Activated gamma-delta T cell treated with anti-CD3 and anti-CD28 coated beads, Interleukin-2, amount 50 U/mL, for 16 hours (primary cell): Measurements from ENCODE around the gene LUC7L3.

ENCODE experiments used
- DNase-seq: peaks from one replicate; pipeline ENCODE4 v3.0.0-alpha.2; 2020; ENCODE audit warnings: low read depth

The LUC7L3 gene

DNA sequence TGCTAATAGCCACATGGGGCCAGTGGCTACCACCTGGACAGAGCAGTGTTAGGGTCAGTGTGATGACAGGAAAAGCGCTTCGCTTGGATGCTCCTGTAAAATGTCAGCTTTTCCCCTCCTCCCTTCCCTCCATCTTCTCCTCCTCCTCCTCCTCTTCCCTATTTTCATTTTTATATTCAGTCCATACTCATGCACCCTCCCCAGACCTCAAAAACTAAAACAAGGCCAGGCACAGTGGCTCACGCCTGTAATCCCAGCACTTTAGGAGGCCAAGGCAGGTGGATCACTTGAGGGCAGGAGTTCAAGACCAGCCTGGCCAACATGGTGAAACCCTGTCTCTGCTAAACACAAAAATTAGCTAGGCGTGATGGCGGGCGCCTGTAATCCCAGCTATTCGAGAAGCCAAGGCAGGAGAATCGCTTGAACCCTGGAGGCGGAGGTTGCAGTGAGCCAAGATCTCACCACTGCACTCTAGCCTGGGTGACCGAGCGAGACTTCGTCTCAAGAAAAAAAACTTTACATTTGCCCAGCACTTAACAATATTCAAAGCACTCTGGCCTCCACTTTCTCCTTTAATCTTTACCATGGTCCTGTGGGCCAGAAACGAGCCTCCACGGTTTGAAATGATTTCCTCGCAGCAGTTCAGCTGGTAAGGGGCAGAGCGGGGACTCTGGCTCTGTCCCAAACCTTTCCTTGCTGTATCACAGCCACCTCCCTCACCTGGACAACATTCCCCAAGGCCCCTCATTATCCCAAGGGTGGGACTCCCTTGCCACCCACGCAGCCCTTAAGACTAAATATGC, 33.5 kb upstream of the LUC7L3 start:
- DNase-seq: no peak

DNA sequence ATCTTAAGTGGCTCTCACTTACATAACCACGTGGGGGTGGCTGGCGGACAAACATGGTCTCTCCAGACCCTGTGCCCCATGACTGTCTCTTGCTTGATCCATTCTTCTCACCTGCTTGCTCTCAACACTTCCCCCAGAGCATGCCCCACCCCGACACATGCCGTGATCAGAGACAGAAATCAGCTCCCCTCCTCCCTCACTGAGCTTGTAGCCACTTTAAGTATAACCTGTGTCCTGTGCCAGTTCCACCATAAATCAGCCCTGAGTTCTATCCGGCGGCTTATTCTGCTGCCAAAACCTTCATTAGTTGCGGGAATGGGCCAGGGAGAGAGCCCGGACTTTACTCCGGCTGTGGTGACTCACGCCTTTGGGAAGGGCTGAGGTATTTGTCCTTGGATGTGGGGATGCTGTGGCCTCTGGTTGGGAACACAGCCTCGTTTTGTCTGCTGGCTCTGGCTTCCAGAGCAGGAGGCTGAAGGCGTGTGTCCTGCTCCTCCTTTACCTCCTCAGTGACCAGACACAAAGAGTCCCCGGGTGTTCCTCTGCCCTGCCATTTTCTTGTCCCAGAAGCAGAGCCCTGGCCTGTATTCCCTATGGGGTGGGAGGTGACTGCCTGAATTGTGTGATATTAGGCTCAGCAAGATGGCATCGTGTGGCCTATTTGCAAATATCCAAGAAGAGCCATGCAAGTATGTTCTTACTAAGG, 32.8 kb upstream of the LUC7L3 start:
- DNase-seq: no peak

DNA sequence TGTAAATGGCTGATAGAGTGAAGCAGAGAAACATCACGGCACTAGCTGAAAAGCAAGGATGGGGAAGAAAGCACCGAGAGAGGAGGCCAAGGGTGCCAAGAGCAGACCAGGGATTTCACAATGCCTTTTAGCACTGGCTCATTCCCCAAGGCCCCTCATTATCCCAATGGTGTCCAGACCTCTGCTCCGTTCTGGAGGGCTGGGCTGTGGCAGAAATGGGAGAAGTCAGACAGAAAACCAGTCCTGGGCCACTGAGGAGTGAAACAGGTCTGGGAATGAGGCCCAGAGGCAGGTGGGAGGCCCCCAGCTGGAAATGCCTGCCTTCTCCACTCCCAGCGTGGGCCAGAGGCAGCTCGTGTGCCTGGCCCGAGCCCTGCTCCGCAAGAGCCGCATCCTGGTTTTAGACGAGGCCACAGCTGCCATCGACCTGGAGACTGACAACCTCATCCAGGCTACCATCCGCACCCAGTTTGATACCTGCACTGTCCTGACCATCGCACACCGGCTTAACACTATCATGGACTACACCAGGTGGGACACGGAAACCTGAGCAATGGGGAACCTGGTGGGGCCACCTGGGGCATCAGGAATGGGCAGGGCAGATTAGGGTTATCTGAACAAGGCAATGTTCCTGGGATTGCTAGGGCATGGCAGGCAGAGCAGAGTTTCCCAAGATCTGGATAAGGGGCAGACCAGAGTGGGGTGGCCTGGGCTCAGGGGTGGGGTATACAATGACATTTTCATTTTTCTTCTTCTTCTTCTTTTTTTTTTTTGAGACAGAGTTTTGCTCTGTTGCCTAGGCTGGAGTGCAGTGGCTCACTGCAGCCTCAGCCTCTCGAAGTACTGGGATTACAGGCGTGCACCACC, 32.0 kb upstream of the LUC7L3 start:
- no peak for DNase-seq

DNA sequence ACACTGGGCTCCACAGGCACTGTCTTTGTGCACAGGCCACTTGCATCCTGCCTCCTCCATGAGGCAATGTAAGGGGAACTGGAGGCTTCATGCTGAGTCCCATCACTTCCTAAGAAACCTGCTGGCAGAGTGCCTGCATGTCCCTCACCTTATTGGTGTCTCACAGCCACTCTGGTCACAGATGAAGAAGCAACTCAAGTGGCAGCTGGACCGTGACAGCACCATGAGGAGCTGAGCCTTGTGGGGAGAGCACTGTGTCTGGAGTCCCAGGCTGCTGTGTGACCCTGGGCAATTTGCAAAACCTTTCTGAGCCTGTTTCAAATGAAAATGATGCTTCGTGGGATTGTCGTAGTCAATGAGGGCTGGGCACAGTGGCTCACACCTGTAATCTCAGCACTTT, 31.2 kb upstream of the LUC7L3 start:
- no peak for DNase-seq

DNA sequence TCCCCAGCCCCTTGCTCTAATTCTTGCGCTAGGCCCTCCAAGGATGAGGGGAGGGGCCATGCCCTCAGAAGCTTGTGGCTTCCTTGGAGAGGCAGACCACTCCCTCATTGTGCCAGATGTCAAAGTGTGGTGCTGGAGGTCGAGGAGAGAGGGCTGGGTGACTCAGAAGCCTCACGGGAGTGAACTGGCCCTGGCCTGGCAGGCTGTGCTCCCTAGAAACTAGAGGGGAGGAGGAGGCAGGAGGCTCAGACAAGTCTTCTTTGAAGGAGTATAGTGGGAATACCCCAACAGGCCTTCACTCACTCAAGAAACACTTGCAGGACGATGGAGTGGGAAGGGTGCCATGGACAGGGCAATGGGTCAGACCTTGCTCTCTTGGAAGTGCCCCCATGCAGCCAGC, 30.2 kb upstream of the LUC7L3 start:
- DNase-seq: no peak

DNA sequence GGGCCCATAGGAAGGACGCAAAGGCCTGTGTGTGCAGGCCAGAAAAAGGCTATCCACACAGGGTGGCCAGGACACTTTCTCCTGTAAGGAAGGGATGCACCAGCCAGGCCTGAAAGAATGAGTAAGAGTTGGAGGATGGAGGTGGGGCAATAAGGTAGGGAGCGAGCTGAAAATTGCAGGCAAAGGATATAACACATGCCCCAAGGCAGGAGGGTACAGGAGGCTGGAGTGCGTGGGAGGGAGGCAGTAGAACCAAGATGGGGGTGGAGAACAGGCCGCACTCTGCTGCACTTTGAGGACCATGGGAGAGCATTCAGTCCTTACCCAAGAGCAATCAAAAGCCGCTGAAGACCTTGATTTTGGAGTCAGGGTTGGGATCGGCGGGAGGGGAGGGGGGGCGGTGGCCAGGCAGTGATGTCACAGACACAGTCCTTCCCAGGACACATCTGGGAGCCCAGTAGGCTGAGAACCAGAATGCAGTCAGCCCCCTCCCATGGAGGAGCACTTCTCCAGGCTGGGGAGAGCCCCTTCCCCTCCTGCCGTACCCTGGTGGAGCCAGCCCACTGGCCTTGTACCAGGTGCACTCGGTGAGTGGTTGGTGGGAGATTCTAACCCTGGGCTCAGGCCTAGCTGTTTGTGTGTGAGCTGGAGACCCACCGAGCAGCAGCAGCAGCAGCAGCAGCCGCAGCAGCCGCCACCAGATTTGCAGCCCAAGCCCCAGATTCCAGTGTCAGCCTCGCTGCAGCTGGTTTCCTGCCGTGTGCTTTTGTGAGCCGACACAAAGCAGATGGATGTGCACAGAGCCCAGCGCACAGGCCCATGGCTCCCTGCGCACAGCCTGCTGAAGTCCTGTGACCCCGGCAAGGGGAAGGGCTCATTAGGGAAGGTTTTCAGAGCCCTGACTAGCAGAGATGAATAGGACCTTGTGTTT, 29.2 kb upstream of the LUC7L3 start:
- no peak for DNase-seq

DNA sequence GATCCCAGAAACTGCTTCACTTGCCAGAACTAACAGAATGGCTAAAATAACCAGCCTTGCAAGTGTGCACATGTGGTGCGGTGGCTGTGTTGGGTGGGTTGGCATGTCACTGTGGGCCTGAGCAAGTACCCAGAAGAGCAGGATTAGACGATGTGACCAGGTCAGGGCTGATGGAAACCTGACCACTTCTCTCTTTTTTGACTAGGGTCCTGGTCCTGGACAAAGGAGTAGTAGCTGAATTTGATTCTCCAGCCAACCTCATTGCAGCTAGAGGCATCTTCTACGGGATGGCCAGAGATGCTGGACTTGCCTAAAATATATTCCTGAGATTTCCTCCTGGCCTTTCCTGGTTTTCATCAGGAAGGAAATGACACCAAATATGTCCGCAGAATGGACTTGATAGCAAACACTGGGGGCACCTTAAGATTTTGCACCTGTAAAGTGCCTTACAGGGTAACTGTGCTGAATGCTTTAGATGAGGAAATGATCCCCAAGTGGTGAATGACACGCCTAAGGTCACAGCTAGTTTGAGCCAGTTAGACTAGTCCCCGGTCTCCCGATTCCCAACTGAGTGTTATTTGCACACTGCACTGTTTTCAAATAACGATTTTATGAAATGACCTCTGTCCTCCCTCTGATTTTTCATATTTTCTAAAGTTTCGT, 28.4 kb upstream of the LUC7L3 start:
- DNase-seq: no peak

DNA sequence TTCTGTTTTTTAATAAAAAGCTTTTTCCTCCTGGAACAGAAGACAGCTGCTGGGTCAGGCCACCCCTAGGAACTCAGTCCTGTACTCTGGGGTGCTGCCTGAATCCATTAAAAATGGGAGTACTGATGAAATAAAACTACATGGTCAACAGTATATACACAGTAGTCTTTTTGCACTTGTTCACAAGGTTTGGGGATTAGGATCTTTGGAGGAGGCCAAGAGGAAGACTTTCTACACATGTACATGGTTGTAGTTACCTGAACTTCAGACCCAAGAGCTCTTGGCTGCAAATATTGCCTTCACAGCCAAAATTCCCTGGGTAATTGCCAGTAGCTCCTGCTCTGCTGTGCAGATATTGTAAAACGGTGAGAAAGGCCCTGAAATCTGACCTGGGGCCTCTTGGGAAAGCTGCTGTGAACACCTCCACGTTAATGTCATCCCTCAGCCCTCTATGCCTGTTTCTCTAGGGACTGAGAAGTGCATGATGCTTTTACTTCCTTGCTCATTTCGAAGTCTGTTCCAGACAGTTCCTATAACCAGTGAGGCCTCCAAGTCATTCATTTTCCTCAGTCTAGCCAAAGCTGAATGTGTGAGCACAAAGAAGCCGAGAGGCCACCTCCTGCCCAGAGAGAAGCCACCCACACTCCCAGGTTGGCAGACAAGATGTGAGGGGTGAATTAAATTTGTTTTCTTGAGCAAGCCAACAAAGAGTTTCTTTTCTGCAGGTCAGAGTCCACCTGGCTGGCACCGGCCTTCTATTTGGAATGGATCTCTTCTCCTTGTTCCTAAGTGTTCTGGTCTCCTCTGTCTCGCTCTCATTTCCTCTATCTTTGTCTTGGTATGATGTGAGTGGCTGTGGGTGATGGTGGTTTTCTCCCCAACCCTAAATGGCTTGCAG, 27.6 kb upstream of the LUC7L3 start:
- no peak for DNase-seq

DNA sequence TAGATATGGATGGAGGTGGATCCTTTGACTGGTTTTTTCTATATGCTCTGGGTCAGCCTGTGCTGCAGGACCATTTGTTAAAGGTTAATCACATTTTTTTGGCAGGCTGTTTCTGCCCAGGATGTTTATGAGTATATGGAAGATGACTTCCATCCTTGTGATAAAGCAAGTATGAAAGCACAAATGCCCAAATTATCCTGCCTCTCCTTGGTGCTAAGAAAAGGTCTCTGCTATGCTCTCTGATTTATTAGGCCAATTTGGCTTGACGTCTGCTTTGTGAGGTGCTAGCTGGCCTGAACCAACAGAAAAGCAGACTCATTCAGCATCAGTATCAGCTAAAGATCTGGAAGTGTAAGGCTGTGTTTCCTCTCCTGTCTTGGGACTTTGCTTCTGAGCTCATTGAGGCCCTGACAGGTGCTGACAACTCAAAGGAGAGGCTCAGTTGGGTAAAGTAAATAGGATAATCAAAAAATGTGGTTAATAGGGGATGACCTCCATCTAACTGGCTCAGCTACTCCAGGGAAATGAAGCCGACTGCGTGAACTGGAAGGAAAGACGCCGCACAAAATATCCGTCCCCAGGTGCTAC, 26.9 kb upstream of the LUC7L3 start:
- DNase-seq: no peak

DNA sequence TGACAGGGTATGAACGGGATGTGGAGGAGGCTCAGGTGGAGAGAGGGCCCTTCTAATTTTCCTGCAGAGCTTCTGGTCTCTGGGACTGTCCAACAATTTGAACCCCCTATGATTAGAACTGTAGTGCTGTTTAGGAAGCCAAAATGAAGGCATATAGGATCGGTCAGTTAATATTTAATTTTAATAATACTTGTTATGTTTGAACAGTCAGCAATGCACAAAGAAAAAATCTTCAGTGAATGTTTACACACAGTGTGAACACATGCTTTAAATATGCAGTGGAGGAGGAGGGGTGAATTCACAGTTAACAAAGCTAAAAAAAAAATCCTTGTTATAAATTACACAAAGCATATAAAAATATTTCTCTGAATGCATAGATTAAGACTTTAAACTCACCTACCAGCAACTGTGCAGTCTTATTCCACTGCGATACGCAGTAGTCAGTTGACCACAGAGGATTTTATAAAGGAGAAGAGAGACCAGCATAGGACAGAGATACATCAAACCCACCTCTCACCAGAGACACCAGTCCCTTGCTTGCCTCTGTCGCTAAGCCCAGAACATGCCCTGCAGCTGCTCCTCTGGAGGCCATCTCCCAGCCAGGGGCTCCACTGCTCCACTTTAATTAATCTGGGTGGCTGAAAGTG, 26.2 kb upstream of the LUC7L3 start:
- DNase-seq: no peak

DNA sequence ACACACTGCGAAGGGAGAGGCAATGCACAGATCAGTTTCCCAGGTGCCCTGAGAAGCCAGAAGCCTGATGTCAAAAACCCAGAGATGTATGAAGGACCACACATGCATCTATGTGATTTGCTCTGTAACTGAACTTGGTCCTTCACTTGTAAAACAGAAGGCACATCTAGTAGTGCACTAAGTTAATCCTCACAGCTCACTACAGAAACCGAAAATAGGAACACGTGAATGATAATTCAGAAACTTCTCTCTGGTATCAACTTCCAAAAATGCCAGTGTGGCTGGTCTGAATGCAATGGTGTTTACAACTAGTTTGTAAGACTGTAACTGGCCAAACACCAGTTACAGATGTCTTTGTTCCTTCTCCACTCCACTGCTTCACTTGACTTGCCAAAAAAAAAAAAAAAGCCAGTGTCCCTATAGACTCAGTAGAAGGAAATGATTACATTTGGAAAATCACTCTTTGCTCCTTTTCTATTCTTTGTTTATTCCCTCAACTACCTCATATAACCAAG, 23.0 kb upstream of the LUC7L3 start:
- no peak for DNase-seq

DNA sequence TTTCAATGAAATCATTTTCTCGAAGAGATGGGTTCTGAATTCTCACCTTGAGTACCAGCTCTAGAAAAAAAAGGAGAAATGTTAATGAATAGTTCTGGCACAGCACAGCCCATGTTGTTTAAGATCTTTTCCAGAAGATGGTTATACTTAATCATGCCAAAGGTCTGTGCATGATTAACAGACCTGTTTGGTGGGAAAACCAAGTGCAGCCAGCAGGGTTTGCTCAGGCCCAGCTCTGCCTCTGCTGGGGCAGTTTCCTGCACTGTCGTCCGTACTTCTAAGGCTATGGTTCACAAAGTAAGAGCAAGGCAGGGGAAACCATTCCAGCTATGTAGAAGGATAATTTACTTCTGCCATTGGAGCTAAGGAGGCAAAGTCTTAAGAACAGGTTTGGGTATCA, 22.3 kb upstream of the LUC7L3 start:
- DNase-seq: no peak

DNA sequence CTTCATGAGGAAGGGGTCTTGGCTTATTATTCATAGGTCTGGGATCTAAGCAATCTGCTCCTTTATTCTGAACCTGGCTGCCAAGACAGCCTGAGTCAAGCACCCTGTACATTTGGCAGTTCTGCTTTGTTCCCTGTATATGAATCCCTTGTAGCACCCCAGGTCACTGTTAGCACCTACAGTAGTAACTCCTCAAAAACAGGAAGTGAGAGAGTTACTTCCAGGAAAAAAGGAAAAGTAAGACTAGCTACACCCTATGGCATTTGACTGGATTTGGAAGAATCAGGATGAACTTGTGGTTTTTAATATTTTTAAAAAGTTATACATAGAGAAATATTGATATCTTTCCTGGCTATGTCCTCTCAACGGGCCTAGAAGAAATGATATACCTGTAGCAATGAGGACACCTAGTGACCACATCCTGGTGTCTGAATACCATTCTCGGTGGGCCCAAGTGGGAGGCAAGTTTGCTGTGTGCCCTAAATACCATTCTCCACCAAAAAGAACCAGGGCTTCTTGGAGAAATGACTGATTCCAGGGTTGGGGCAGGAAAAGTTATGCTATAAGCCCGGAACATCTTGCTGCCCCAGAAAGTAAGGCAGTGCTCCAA, 21.6 kb upstream of the LUC7L3 start:
- DNase-seq: no peak

DNA sequence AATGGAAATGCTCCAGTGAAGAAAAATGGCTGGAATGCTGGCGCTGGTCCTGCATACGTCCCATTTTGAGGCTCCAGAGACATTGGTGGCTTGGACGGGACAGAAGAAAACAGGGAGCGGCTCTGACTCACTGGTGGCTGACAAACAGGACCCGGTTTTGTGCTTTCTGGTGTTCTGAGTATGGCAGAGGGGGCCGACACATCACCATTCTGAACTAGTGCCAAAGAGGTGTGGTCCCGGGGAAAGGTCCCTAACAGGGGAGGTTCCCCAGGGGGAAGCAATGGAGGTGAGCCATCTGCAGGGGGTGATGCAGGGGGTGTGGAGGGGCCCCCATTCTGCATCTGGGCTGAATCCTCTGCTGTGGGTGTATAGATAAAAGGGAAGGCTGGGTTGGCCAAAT, 20.0 kb upstream of the LUC7L3 start:
- DNase-seq: no peak

DNA sequence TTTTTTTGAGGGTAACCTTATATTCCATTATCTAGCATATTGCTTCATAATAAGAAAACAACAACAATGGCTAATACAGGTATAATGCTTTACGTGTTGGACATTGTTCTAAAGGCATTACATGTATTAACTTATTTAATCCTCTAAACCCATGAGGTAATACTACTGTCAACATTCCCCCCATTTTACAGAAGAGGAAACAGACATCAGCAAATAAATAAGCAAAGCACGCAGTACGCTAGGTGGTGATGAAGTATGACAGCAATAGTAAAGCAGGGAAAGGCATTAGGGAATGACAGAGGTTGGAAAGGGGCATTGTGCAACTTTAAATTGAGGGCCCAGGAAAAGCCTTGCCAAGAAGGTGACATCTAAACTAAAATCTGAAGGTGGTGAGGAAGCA, 16.2 kb upstream of the LUC7L3 start:
- no peak for DNase-seq

DNA sequence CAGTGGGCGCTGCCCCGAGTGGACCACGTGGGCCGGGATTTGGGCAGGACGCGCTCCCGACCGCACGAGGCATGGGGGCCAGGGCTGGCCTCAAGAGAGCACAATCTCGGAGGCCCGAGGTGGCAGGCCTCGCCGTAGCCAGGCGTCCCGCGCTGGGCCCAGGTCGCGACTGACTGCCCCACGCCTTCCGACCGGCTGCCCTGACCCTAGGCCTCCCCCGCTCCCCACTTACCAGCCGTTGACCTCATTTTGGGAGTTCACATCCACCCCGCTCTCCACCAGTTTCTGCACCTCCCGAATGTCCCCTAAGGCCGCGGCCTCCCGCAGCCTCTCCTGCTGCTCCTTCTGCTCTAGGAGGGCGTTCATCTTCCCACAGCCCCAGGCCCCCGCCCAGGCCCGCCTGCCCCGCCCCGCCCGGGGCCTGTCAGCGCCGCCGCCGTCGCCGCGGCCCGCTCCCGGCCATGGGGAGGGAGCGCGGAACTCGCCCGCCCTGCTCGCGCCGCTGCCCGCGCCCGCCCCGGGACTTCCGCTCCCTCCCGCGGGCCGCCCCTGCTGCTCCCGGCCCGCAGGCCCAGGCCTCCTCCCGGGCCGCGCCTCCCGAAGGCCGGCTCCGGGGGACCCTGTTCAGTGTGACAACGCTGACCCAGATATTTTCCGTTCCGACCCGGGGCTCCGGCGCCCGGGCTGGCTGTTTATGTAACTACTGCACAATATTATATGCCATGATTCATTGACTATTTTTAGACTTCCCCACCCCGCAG, 11.9 kb upstream of the LUC7L3 start, which contains the start of gene ANKRD40:
TSS of gene ANKRD40 (minus strand) at position 626 of the 761 bp plus-strand sequence. CDS start at position 366, 260 bp downstream.
- DNase-seq: peak; percentile 85
